Measurements from ENCODE around the gene ATP6AP1.

The ATP6AP1 gene

GRCh38 chrX:154470914-154471568, 42.6 kb downstream of the ATP6AP1 start:
- H3K4me1 ChIP-seq (ENCODE audit: control insufficient read depth, low read depth, low read length): no peaks in the 10 kb centered on the region
- no peaks in the 10 kb centered on the region for H3K79me1 ChIP-seq (ENCODE audit: low read length)
- no peak overlapping the region for H3K4me3 ChIP-seq (ENCODE audit: low read length)
- H3K36me3 ChIP-seq (ENCODE audit: control insufficient read depth, insufficient read depth, low read length): no peaks in the 10 kb centered on the region
- H4K5ac ChIP-seq (ENCODE audit: low read length): no peak overlapping the region
- DNase-seq: no peak
- no peak overlapping the region for H2BK15ac ChIP-seq (replicated peaks; ENCODE audit: low read depth)
- no peak overlapping the region for H2BK5ac ChIP-seq (ENCODE audit: low read length)
- no peak overlapping the region for H3K56ac ChIP-seq (ENCODE audit: low read length)
- H3K27ac ChIP-seq (ENCODE audit: low read depth, low read length): no peak overlapping the region
- no peaks in the 10 kb centered on the region for H3K27me3 ChIP-seq (ENCODE audit: insufficient read depth, low read length, poor library complexity)
- no peak overlapping the region for H3K4ac ChIP-seq (ENCODE audit: low read depth, low read length)
- no peak overlapping the region for H2BK120ac ChIP-seq (ENCODE audit: low read depth, low read length)
- H3K4me2 ChIP-seq (ENCODE audit: low read length): no peak overlapping the region
- H3K18ac ChIP-seq (ENCODE audit: low read length): no peak overlapping the region
- WGBS (ENCODE audit: extremely low coverage, insufficient coverage, low lambda C conversion rate): no CpG with 5 or more reads among the region's 23 CpGs
- no peak overlapping the region for H4K8ac ChIP-seq (ENCODE audit: low read depth, low read length)
- H3K79me2 ChIP-seq (ENCODE audit: control insufficient read depth, insufficient read depth, low read length): no peaks in the 10 kb centered on the region
- H2AK5ac ChIP-seq (ENCODE audit: low read length): no peak overlapping the region
- no peak overlapping the region for H3K9ac ChIP-seq (ENCODE audit: low read length)
- no peak overlapping the region for H3K23ac ChIP-seq (ENCODE audit: low read length)

DNA sequence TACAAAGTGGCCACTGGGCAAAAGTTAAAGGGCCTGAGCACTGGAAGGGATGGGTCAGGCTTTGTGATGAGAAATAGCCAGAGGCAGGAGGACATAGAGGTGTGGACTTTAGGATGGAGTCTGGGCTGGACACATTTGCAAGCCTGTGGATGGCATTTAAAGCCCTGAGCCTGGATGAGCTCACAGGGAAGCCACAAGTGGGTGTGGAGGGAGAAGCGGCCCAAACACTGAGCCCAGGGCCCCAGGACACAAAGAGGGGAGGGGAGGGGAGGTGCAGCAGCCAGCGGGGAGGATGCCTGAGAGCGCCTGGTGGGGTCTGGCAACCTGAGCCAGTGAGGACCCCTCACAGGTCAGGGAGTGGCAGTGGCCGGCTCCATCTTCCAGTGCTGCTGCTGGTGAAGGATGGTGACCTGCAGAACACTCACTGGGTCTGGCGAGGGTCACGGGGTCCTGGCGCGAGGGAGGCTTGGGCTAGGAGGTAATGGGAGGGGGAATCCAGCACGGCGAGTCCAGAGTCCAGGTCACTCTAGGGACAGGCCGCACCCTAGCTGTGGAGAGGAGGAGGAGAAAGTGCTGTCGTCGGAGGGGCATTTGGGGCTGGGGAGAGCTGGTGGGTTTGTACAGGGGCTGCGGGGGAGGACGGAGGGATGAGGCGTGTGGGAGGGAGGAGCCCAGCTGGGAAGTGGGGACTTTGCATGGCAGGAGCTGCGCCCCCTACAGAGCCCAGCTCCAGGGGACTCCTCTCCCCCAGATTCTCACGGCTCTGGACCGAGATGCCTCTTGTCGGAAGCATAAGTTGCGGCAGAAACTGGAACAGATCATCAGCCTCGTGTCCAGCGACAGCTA, 43.6 kb downstream of the ATP6AP1 start:
- no peak overlapping the region for H3K4me2 ChIP-seq (ENCODE audit: low read length)
- no peaks in the 10 kb centered on the region for H3K36me3 ChIP-seq (ENCODE audit: control insufficient read depth, insufficient read depth, low read length)
- DNase-seq: no peak
- no peaks in the 10 kb centered on the region for H3K79me1 ChIP-seq (ENCODE audit: low read length)
- H3K27ac ChIP-seq (ENCODE audit: low read depth, low read length): no peak overlapping the region
- no peak overlapping the region for H2BK15ac ChIP-seq (replicated peaks; ENCODE audit: low read depth)
- no peaks in the 10 kb centered on the region for H3K79me2 ChIP-seq (ENCODE audit: control insufficient read depth, insufficient read depth, low read length)
- no peak overlapping the region for H3K23ac ChIP-seq (ENCODE audit: low read length)
- H3K27me3 ChIP-seq (ENCODE audit: insufficient read depth, low read length, poor library complexity): no peaks in the 10 kb centered on the region
- H4K8ac ChIP-seq (ENCODE audit: low read depth, low read length): no peak overlapping the region
- H3K56ac ChIP-seq (ENCODE audit: low read length): no peak overlapping the region
- no peak overlapping the region for H3K18ac ChIP-seq (ENCODE audit: low read length)
- no peak overlapping the region for H3K4ac ChIP-seq (ENCODE audit: low read depth, low read length)
- H3K4me1 ChIP-seq (ENCODE audit: control insufficient read depth, low read depth, low read length): no peaks in the 10 kb centered on the region
- no peak overlapping the region for H2BK5ac ChIP-seq (ENCODE audit: low read length)
- H2AK5ac ChIP-seq (ENCODE audit: low read length): no peak overlapping the region
- H3K4me3 ChIP-seq (ENCODE audit: low read length): no peak overlapping the region
- no peak overlapping the region for H3K9ac ChIP-seq (ENCODE audit: low read length)
- H4K5ac ChIP-seq (ENCODE audit: low read length): no peak overlapping the region
- H2BK120ac ChIP-seq (ENCODE audit: low read depth, low read length): no peak overlapping the region
- WGBS (ENCODE audit: extremely low coverage, insufficient coverage, low lambda C conversion rate): no CpG with 5 or more reads among the region's 23 CpGs

GRCh38 chrX:154472685-154473632, 44.5 kb downstream of the ATP6AP1 start:
- no peak overlapping the region for H4K5ac ChIP-seq (ENCODE audit: low read length)
- no peak overlapping the region for H4K8ac ChIP-seq (ENCODE audit: low read depth, low read length)
- no peaks in the 10 kb centered on the region for H3K36me3 ChIP-seq (ENCODE audit: control insufficient read depth, insufficient read depth, low read length)
- H3K4me2 ChIP-seq (ENCODE audit: low read length): no peak overlapping the region
- no peak overlapping the region for H3K18ac ChIP-seq (ENCODE audit: low read length)
- H3K4me3 ChIP-seq (ENCODE audit: low read length): no peak overlapping the region
- no peak overlapping the region for H2AK5ac ChIP-seq (ENCODE audit: low read length)
- H3K4ac ChIP-seq (ENCODE audit: low read depth, low read length): no peak overlapping the region
- no peak overlapping the region for H3K27ac ChIP-seq (ENCODE audit: low read depth, low read length)
- no peak overlapping the region for H2BK5ac ChIP-seq (ENCODE audit: low read length)
- H2BK15ac ChIP-seq (replicated peaks; ENCODE audit: low read depth): no peak overlapping the region
- H2BK120ac ChIP-seq (ENCODE audit: low read depth, low read length): no peak overlapping the region
- no peak overlapping the region for H3K9ac ChIP-seq (ENCODE audit: low read length)
- no peaks in the 10 kb centered on the region for H3K79me1 ChIP-seq (ENCODE audit: low read length)
- H3K79me2 ChIP-seq (ENCODE audit: control insufficient read depth, insufficient read depth, low read length): no peaks in the 10 kb centered on the region
- H3K27me3 ChIP-seq (ENCODE audit: insufficient read depth, low read length, poor library complexity): no peaks in the 10 kb centered on the region
- H3K4me1 ChIP-seq (ENCODE audit: control insufficient read depth, low read depth, low read length): no peaks in the 10 kb centered on the region
- H3K56ac ChIP-seq (ENCODE audit: low read length): no peak overlapping the region
- H3K23ac ChIP-seq (ENCODE audit: low read length): no peak overlapping the region
- WGBS (ENCODE audit: extremely low coverage, insufficient coverage, low lambda C conversion rate): no CpG with 5 or more reads among the region's 28 CpGs
- no peak for DNase-seq

GRCh38 chrX:154473683-154474082, 45.2 kb downstream of the ATP6AP1 start:
- Histone ChIP-seq H3K56ac (ENCODE audit: low read length) (no peak overlapping the region), H4K8ac (ENCODE audit: low read depth, low read length) (no peak overlapping the region), H2BK5ac (ENCODE audit: low read length) (no peak overlapping the region), H4K5ac (ENCODE audit: low read length) (no peak overlapping the region), H3K4me2 (ENCODE audit: low read length) (no peak overlapping the region), H3K27me3 (ENCODE audit: insufficient read depth, low read length, poor library complexity) (no peaks in the 10 kb centered on the region), H3K9ac (ENCODE audit: low read length) (no peak overlapping the region), H3K79me2 (ENCODE audit: control insufficient read depth, insufficient read depth, low read length) (no peaks in the 10 kb centered on the region), H2BK120ac (ENCODE audit: low read depth, low read length) (no peak overlapping the region), H2AK5ac (ENCODE audit: low read length) (no peak overlapping the region), H3K36me3 (ENCODE audit: control insufficient read depth, insufficient read depth, low read length) (no peaks in the 10 kb centered on the region), H3K4me3 (ENCODE audit: low read length) (no peak overlapping the region), H3K18ac (ENCODE audit: low read length) (no peak overlapping the region), H2BK15ac (replicated peaks; ENCODE audit: low read depth) (no peak overlapping the region), H3K4me1 (ENCODE audit: control insufficient read depth, low read depth, low read length) (no peaks in the 10 kb centered on the region), H3K79me1 (ENCODE audit: low read length) (no peaks in the 10 kb centered on the region), H3K4ac (ENCODE audit: low read depth, low read length) (no peak overlapping the region), H3K27ac (ENCODE audit: low read depth, low read length) (no peak overlapping the region), H3K23ac (ENCODE audit: low read length) (no peak overlapping the region)
- no peak for DNase-seq
- no CpG with 5 or more reads among the region's 7 CpGs for WGBS (ENCODE audit: extremely low coverage, insufficient coverage, low lambda C conversion rate)

DNA sequence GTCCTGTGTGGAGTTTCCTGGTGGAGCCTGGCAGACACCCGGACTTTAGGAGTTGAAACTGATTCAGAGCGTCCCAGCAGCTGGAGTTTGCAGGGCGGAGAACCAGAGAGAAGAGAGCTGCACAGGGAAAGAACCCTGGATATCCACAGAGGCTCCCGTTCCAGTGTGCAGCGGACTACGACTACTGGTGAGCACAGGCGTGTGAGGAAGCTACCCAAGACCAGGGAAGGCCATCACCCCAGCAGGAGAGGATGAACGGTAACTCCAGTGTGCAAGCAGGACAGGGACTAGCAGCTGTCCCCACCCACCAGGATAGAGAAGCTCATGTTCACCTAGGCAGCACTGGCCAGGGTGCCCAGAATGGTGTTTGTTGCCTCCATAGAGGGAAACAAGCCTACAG, 48.3 kb downstream of the ATP6AP1 start:
- H4K8ac ChIP-seq (ENCODE audit: low read depth, low read length): no peak overlapping the region
- no peak for DNase-seq
- no peaks in the 10 kb centered on the region for H3K4me1 ChIP-seq (ENCODE audit: control insufficient read depth, low read depth, low read length)
- H3K27me3 ChIP-seq (ENCODE audit: insufficient read depth, low read length, poor library complexity): no peaks in the 10 kb centered on the region
- H3K79me2 ChIP-seq (ENCODE audit: control insufficient read depth, insufficient read depth, low read length): no peaks in the 10 kb centered on the region
- H3K4ac ChIP-seq (ENCODE audit: low read depth, low read length): no peak overlapping the region
- no peak overlapping the region for H2BK15ac ChIP-seq (replicated peaks; ENCODE audit: low read depth)
- H3K79me1 ChIP-seq (ENCODE audit: low read length): no peaks in the 10 kb centered on the region
- no CpG with 5 or more reads among the region's 8 CpGs for WGBS (ENCODE audit: extremely low coverage, insufficient coverage, low lambda C conversion rate)
- no peak overlapping the region for H2AK5ac ChIP-seq (ENCODE audit: low read length)
- H3K18ac ChIP-seq (ENCODE audit: low read length): no peak overlapping the region
- H2BK120ac ChIP-seq (ENCODE audit: low read depth, low read length): no peak overlapping the region
- H2BK5ac ChIP-seq (ENCODE audit: low read length): no peak overlapping the region
- H3K36me3 ChIP-seq (ENCODE audit: control insufficient read depth, insufficient read depth, low read length): no peaks in the 10 kb centered on the region
- H3K23ac ChIP-seq (ENCODE audit: low read length): no peak overlapping the region
- H4K5ac ChIP-seq (ENCODE audit: low read length): no peak overlapping the region
- H3K9ac ChIP-seq (ENCODE audit: low read length): no peak overlapping the region
- no peak overlapping the region for H3K27ac ChIP-seq (ENCODE audit: low read depth, low read length)
- H3K4me3 ChIP-seq (ENCODE audit: low read length): no peak overlapping the region
- no peak overlapping the region for H3K4me2 ChIP-seq (ENCODE audit: low read length)
- H3K56ac ChIP-seq (ENCODE audit: low read length): no peak overlapping the region

All from mesendoderm (in vitro differentiated cells).